ENCODE data around the gene PAK4. TPM values are rescaled to one million over a fixed set of nuclear protein-coding genes. Genes with fewer than 3 reads are reported as not detected.

The PAK4 gene
- polyA plus RNA-seq, 1 donor (not counting 4 experiments of a cell fraction or from before 2014, with no cell fraction given) = 11.2 TPM

- FAIRE-seq (no peak), DNase-seq (ENCODE audit: low read depth, low spot score) (no peak)
- H4K20me1 ChIP-seq (ENCODE audit: control insufficient read depth, extremely low read depth, insufficient read depth, low read length) = no peaks in the 10 kb centered on the region
- dilution Hi-C loops (cut with MboI; ENCODE audit: extremely low pct_ligation_motif_present, low sequenced_read_pairs) = no loop called here
- H3K9ac ChIP-seq (ENCODE audit: control insufficient read depth, extremely low read depth, insufficient read depth, low read length) = no peak overlapping the region
- H3K27me3 ChIP-seq (ENCODE audit: control insufficient read depth, extremely low read depth, insufficient read depth, low read length) = no peaks in the 10 kb centered on the region
- no peak overlapping the region for H3K4me2 ChIP-seq (ENCODE audit: control insufficient read depth, extremely low read depth, insufficient read depth, low read depth, low read length)
- H2AFZ ChIP-seq (ENCODE audit: control insufficient read depth, low read length) = no peak overlapping the region
- no peak overlapping the region for H3K27ac ChIP-seq (ENCODE audit: control insufficient read depth, insufficient read depth, low read length)
- peaks cover 3% of the 10 kb centered on the region for H3K4me1 ChIP-seq (ENCODE audit: control insufficient read depth, extremely low read depth, insufficient read depth, low read length)
- H3K79me2 ChIP-seq (ENCODE audit: control insufficient read depth, insufficient read depth, low read length) = no peaks in the 10 kb centered on the region
- H3K4me3 ChIP-seq (ENCODE audit: control insufficient read depth in 2 of 3, extremely low read depth in 1 of 3, insufficient read depth in 2 of 3, low read depth in 1 of 3, low read length in 3 of 3) = no peak overlapping the region
- H3K9me1 ChIP-seq (ENCODE audit: control insufficient read depth, extremely low read depth, insufficient read depth, low read length) = no peaks in the 10 kb centered on the region
- no peaks in the 10 kb centered on the region for H3K9me3 ChIP-seq (ENCODE audit: control insufficient read depth, low read depth, low read length)
- TF ChIP-seq CTCF (optimal IDR thresholded peaks at IDR 0.05 in 1 of 3, IDR thresholded peaks at IDR 0.05 in 1 of 3, conservative IDR thresholded peaks at IDR 0.05 in 1 of 3; ENCODE audit: extremely low read depth in 1 of 3, insufficient read depth in 2 of 3, low read length in 3 of 3) (no peak), EZH2 (IDR thresholded peaks at IDR 0.05; ENCODE audit: low read length) (no peak)
- no peaks in the 10 kb centered on the region for H3K36me3 ChIP-seq (ENCODE audit: control insufficient read depth in 2 of 2, extremely low read depth in 1 of 2, insufficient read depth in 2 of 2, low read length in 2 of 2)
These were observed 19.4 kb upstream of the PAK4 start for GRCh38 chr19:39106194-39106593.

GRCh38 chr19:39109641-39110040 lies 15.9 kb upstream of the PAK4 start:
- Histone ChIP-seq H3K9me3 (ENCODE audit: control insufficient read depth, low read depth, low read length) (no peaks in the 10 kb centered on the region), H3K79me2 (ENCODE audit: control insufficient read depth, insufficient read depth, low read length) (no peaks in the 10 kb centered on the region), H3K27ac (ENCODE audit: control insufficient read depth, insufficient read depth, low read length) (no peak overlapping the region), H3K36me3 (ENCODE audit: control insufficient read depth in 2 of 2, extremely low read depth in 1 of 2, insufficient read depth in 2 of 2, low read length in 2 of 2) (no peaks in the 10 kb centered on the region), H4K20me1 (ENCODE audit: control insufficient read depth, extremely low read depth, insufficient read depth, low read length) (no peaks in the 10 kb centered on the region), H2AFZ (ENCODE audit: control insufficient read depth, low read length) (no peak overlapping the region), H3K27me3 (ENCODE audit: control insufficient read depth, extremely low read depth, insufficient read depth, low read length) (no peaks in the 10 kb centered on the region), H3K9ac (ENCODE audit: control insufficient read depth, extremely low read depth, insufficient read depth, low read length) (no peak overlapping the region), H3K9me1 (ENCODE audit: control insufficient read depth, extremely low read depth, insufficient read depth, low read length) (no peaks in the 10 kb centered on the region), H3K4me2 (ENCODE audit: control insufficient read depth, extremely low read depth, insufficient read depth, low read depth, low read length) (no peak overlapping the region), H3K4me1 (ENCODE audit: control insufficient read depth, extremely low read depth, insufficient read depth, low read length) (peaks cover 14% of the 10 kb centered on the region), H3K4me3 (ENCODE audit: control insufficient read depth in 2 of 3, extremely low read depth in 1 of 3, insufficient read depth in 2 of 3, low read depth in 1 of 3, low read length in 3 of 3) (no peak overlapping the region)
- DNase-seq (ENCODE audit: low read depth, low spot score) (no peak), FAIRE-seq (no peak)
- TF ChIP-seq EZH2 (IDR thresholded peaks at IDR 0.05; ENCODE audit: low read length) (no peak), CTCF (optimal IDR thresholded peaks at IDR 0.05 in 1 of 3, IDR thresholded peaks at IDR 0.05 in 1 of 3, conservative IDR thresholded peaks at IDR 0.05 in 1 of 3; ENCODE audit: extremely low read depth in 1 of 3, insufficient read depth in 2 of 3, low read length in 3 of 3) (no peak)
- dilution Hi-C loops (cut with MboI; ENCODE audit: extremely low pct_ligation_motif_present, low sequenced_read_pairs) = no loop called here
